H1 (cell line): ENCODE data around the gene XAB2. TPM values are rescaled to one million over a fixed set of nuclear protein-coding genes. Genes with fewer than 3 reads are reported as not detected.

ENCODE experiments used
- CTCF ChIA-PET: fragments of 300-600 bp; sonication (Branson Sonifier 250); formaldehyde crosslinking; loops from one replicate; lab custom pipeline; 2021; ENCODE audit not compliant: partially characterized antibody; lab: Charles Lee
- POLR2A ChIA-PET: fragments of 300-600 bp; sonication (Branson Sonifier 250); formaldehyde crosslinking; loops from one replicate; lab custom pipeline; 2021; ENCODE audit warnings: inconsistent platforms; ENCODE audit not compliant: partially characterized antibody; lab: Charles Lee
- DNase-seq, 2 experiments: peaks; one replicate each; pipeline versions ENCODE4 v3.0.0 to v3.0.0-alpha.2; 2010 to 2022; ENCODE audit warnings: low spot score in 2 of 2, low read depth in 1 of 2, mixed read lengths in 1 of 2
- FAIRE-seq: peaks from 2 replicates; lab custom pipeline; 2011; peaks lifted over from hg19 to GRCh38; lab: Jason Lieb, UNC
- H2AFZ ChIP-seq: 2 replicates; pipeline ENCODE4 v1.8.1; 2012; ENCODE audit warnings: low read length, inconsistent platforms
- H2AK5ac ChIP-seq: 2 replicates; pipeline ENCODE4 v1.6.1; 2013; ENCODE audit warnings: low read depth, low read length
- H2BK120ac ChIP-seq: replicated peaks from 2 replicates; pipeline ENCODE3; 2013; ENCODE audit warnings: low read depth, low read length, inconsistent platforms
- H2BK12ac ChIP-seq: 2 replicates; pipeline ENCODE4 v1.6.1; 2013; ENCODE audit warnings: low read depth, low read length
- H2BK15ac ChIP-seq: 2 replicates; pipeline ENCODE4 v1.6.1; 2013; ENCODE audit warnings: low read length
- H2BK20ac ChIP-seq: 2 replicates; pipeline ENCODE4 v1.6.1; 2013; ENCODE audit warnings: low read length
- H2BK5ac ChIP-seq: 2 replicates; pipeline ENCODE4 v1.6.1; 2013; ENCODE audit warnings: low read depth, low read length
- H3K14ac ChIP-seq: 2 replicates; pipeline ENCODE4 v1.6.1; 2013; ENCODE audit warnings: inconsistent platforms; ENCODE audit not compliant: insufficient read length
- H3K18ac ChIP-seq: 2 replicates; pipeline ENCODE4 v1.6.1; 2013; ENCODE audit warnings: low read length; ENCODE audit errors: extremely low read depth
- H3K23ac ChIP-seq: 2 replicates; pipeline ENCODE4 v1.6.1; 2013; ENCODE audit warnings: inconsistent platforms; ENCODE audit not compliant: insufficient read length
- H3K23me2 ChIP-seq: 2 replicates; pipeline ENCODE4 v1.6.1; 2013; ENCODE audit warnings: low read depth, low read length
- H3K27ac ChIP-seq: 2 replicates; pipeline ENCODE4 v1.6.1; 2011; ENCODE audit warnings: low read depth, low read length, inconsistent platforms
- H3K27me3 ChIP-seq, 4 experiments: replicated peaks in 1 of 4; 1 replicate in 1 of 4; 2 replicates in 3 of 4; pipeline versions ENCODE4 v1.6.1 to v1.8.1; 2011 to 2013; ENCODE audit warnings: low read length in 3 of 4, mild to moderate bottlenecking in 3 of 4, inconsistent platforms in 2 of 4, mixed read lengths in 2 of 4, moderate library complexity in 1 of 4; ENCODE audit not compliant: control insufficient read depth in 3 of 4, insufficient read depth in 3 of 4; ENCODE audit errors: extremely low read depth in 1 of 4
- H3K36me3 ChIP-seq, 4 experiments: 2 replicates each; pipeline versions ENCODE4 v1.6.1 to v1.8.1; 2011 to 2013; ENCODE audit warnings: mild to moderate bottlenecking in 4 of 4, low read length in 3 of 4, moderate library complexity in 2 of 4, control low read depth in 1 of 4, inconsistent platforms in 1 of 4; ENCODE audit not compliant: insufficient read depth in 4 of 4, control insufficient read depth in 2 of 4
- H3K4ac ChIP-seq: replicated peaks from 2 replicates; pipeline ENCODE3; 2013; ENCODE audit warnings: low read length, low read depth, mixed read lengths, inconsistent platforms; ENCODE audit not compliant: insufficient read length
- H3K4me1 ChIP-seq, 4 experiments: replicated peaks in 1 of 4; 1 replicate in 1 of 4; 2 replicates in 3 of 4; pipeline versions ENCODE4 v1.6.1 to v1.8.1; 2011 to 2013; ENCODE audit warnings: low read length in 3 of 4, inconsistent platforms in 2 of 4, mixed read lengths in 1 of 4; ENCODE audit not compliant: insufficient read depth in 4 of 4, control insufficient read depth in 3 of 4
- H3K4me2 ChIP-seq, 2 experiments: 2 replicates each; pipeline versions ENCODE4 v1.6.1 to v1.8.1; 2011 to 2013; ENCODE audit warnings: low read depth in 2 of 2, low read length in 2 of 2, control low read depth in 1 of 2, inconsistent platforms in 1 of 2, mild to moderate bottlenecking in 1 of 2; ENCODE audit not compliant: insufficient read depth in 1 of 2
- H3K4me3 ChIP-seq, 4 experiments: fragments of 200-600, 300-600 bp in 1 of 4; sonication (generic), shearing (Covaris generic), sonication (Bioruptor Twin) in 1 of 4; 2 replicates each; pipeline versions ENCODE4 v1.5.1 to v1.8.1; 2011 to 2016; ENCODE audit warnings: low read length in 4 of 4, low read depth in 3 of 4, control low read depth in 2 of 4, inconsistent platforms in 2 of 4, mild to moderate bottlenecking in 2 of 4, mixed read lengths in 1 of 4, moderate library complexity in 1 of 4; ENCODE audit not compliant: insufficient read depth in 2 of 4; ENCODE audit errors: extremely low read depth in 1 of 4
- H3K56ac ChIP-seq: replicated peaks from 2 replicates; pipeline ENCODE3; 2013; ENCODE audit warnings: low read depth, mild to moderate bottlenecking, mixed read lengths, low read length, inconsistent platforms; ENCODE audit not compliant: insufficient read length
- H3K79me1 ChIP-seq: 2 replicates; pipeline ENCODE4 v1.6.1; 2013; ENCODE audit warnings: low read depth, low read length, control low read depth
- H3K79me2 ChIP-seq, 2 experiments: 2 replicates each; pipeline versions ENCODE4 v1.6.1 to v1.8.1; 2012 to 2013; ENCODE audit warnings: low read length in 2 of 2, mild to moderate bottlenecking in 2 of 2, inconsistent platforms in 1 of 2; ENCODE audit not compliant: insufficient read depth in 2 of 2, control insufficient read depth in 1 of 2
- H3K9ac ChIP-seq, 4 experiments: replicated peaks in 1 of 4; 1 replicate in 1 of 4; 2 replicates in 3 of 4; pipeline versions ENCODE4 v1.6.1 to v1.8.1; 2011 to 2013; ENCODE audit warnings: low read depth in 3 of 4, low read length in 3 of 4, control low read depth in 2 of 4, mild to moderate bottlenecking in 2 of 4, moderate library complexity in 2 of 4, inconsistent platforms in 1 of 4; ENCODE audit errors: extremely low read depth in 1 of 4
- H3K9me3 ChIP-seq, 2 experiments: 2 replicates each; pipeline versions ENCODE4 v1.6.1 to v1.8.1; 2012 to 2013; ENCODE audit warnings: mild to moderate bottlenecking in 2 of 2, moderate library complexity in 2 of 2, control low read depth in 1 of 2, inconsistent platforms in 1 of 2, low read depth in 1 of 2, low read length in 1 of 2, mixed read lengths in 1 of 2; ENCODE audit not compliant: insufficient read depth in 2 of 2
- H4K20me1 ChIP-seq, 2 experiments: replicated peaks in 1 of 2; 2 replicates each; pipeline versions ENCODE3 to v1.8.1; 2011 to 2013; ENCODE audit warnings: inconsistent platforms in 2 of 2, low read length in 2 of 2, mild to moderate bottlenecking in 1 of 2; ENCODE audit not compliant: insufficient read depth in 2 of 2, control insufficient read depth in 1 of 2
- H4K5ac ChIP-seq: 2 replicates; pipeline ENCODE4 v1.6.1; 2013; ENCODE audit warnings: low read length, low read depth, mixed read lengths, inconsistent platforms; ENCODE audit not compliant: insufficient read length
- H4K8ac ChIP-seq: 2 replicates; pipeline ENCODE4 v1.8.0; 2013; ENCODE audit warnings: mild to moderate bottlenecking, moderate library complexity, low read length, inconsistent platforms; ENCODE audit not compliant: insufficient read depth; ENCODE audit errors: extremely low read depth
- H4K91ac ChIP-seq: replicated peaks from 2 replicates; pipeline ENCODE3; 2013; ENCODE audit warnings: low read length, mixed read lengths, inconsistent platforms; ENCODE audit not compliant: insufficient read length
- BCL11A ChIP-seq, 2 experiments: IDR thresholded peaks; one replicate each; pipeline ENCODE4 v1.6.1; 2011; ENCODE audit warnings: low read depth in 2 of 2, low read length in 2 of 2, mild to moderate bottlenecking in 2 of 2
- CBX8 ChIP-seq: fragments of 300-800, 300-1000 bp; sonication (generic); IDR thresholded peaks from 2 replicates; pipeline ENCODE4 v1.7.1; 2016; ENCODE audit warnings: low read depth, low read length, borderline replicate concordance
- E2F6 ChIP-seq: IDR thresholded peaks from 2 replicates; pipeline ENCODE4 v1.6.1; 2012; ENCODE audit warnings: inconsistent platforms
- EGR1 ChIP-seq: IDR thresholded peaks from 2 replicates; pipeline ENCODE4 v1.6.1; 2011; ENCODE audit warnings: low read depth, low read length, borderline replicate concordance
- KDM1A ChIP-seq: fragments of 200-600, 300-600 bp; sonication (generic); IDR thresholded peaks from 2 replicates; pipeline ENCODE4 v1.7.1; 2016; ENCODE audit warnings: mild to moderate bottlenecking, low read length, borderline replicate concordance
- MAX ChIP-seq: IDR thresholded peaks from 2 replicates; pipeline ENCODE4 v1.6.1; 2012; ENCODE audit warnings: inconsistent platforms
- SIX5 ChIP-seq: IDR thresholded peaks from 2 replicates; pipeline ENCODE4 v1.6.1; 2011; ENCODE audit warnings: mild to moderate bottlenecking, low read depth, low read length
- USF2 ChIP-seq: IDR thresholded peaks from 2 replicates; pipeline ENCODE4 v1.6.1; 2011; ENCODE audit warnings: low read length, improper control_type of control experiment
- WGBS, 2 experiments: shearing (Covaris generic) in 1 of 2; methylation state at CpG; one replicate each; pipeline versions ENCODE4 v1.1.6 to v1.1.7; 2013 to 2015; ENCODE audit warnings: low lambda C conversion rate in 2 of 2, mixed read lengths in 2 of 2, inconsistent platforms in 1 of 2, low coverage in 1 of 2, missing lambda C conversion rate in 1 of 2; ENCODE audit not compliant: insufficient replicate concordance in 2 of 2, insufficient coverage in 1 of 2, insufficient read length in 1 of 2; ENCODE audit errors: extremely low coverage in 1 of 2, missing lambda C conversion rate in 1 of 2; 5-methylcytosine and 5-hydroxymethylcytosine counted together
- polyA plus RNA-seq, 7 experiments: library from polyadenylated mRNA; depleted of rRNA in 3 of 7; stranded (reverse) in 5 of 7; unstranded in 2 of 7; fragments of >200 nt in 5 of 7; fragments of 200-250 nt in 2 of 7; gene quantifications; 1 replicate in 5 of 7; 2 replicates in 1 of 7; 4 replicates in 1 of 7; pipeline versions ENCODE4 v1.2.1 to v1.2.3, GENCODE V29; 2011 to 2013; ENCODE audit warnings: missing spikeins in 2 of 7, mixed read lengths in 2 of 7
- total RNA-seq: library from RNA; stranded (reverse); fragmentation: NEBNext Ultra II Directional; extraction: Animal tissue kit (Norgen Biotek cat#: 25700); gene quantifications from 2 replicates; pipeline ENCODE4 v1.2.1, GENCODE V29; 2021

The XAB2 gene
- total and polyA plus RNA-seq, 2 of the 8 experiments (the other 6 are each of a cell fraction or from before 2014, with no cell fraction given) = 48.2 to 49.4 TPM

- no peak overlapping the region for H4K91ac ChIP-seq
- H2BK15ac ChIP-seq = no peak overlapping the region
- TF ChIP-seq EGR1 = no peak
- TF ChIP-seq USF2 = no peak
- TF ChIP-seq SIX5 = no peak
- TF ChIP-seq BCL11A (IDR thresholded peaks at IDR 0.05; ENCODE audit: low read depth in 2 of 2, low read length in 2 of 2) = no peak
- TF ChIP-seq MAX = no peak
- TF ChIP-seq E2F6 = no peak
- TF ChIP-seq KDM1A = no peak
- no peak for TF ChIP-seq CBX8
These were observed 6.2 kb downstream of the XAB2 start for GRCh38 chr19:7622933-7623685.

More at GRCh38 chr19:7622933-7623685, 6.2 kb downstream of the XAB2 start:
- Histone ChIP-seq H3K4me1 (0 out of 7 replicates have a peak, but pooled peaks cover 0 to 1% (median 0%) of the 10 kb centered on the region in 4 experiments), H3K4me2 (no peak overlapping the region), H3K27me3 (no peaks in the 10 kb centered on the region), H3K79me1 (peaks cover 18% of the 10 kb centered on the region), H3K56ac (no peak overlapping the region), H3K4me3 (no peak overlapping the region), H2BK20ac (no peak overlapping the region), H4K20me1 (peaks cover 4 to 23% of the 10 kb centered on the region in 2 experiments), H2BK120ac (no peak overlapping the region), H3K4ac (no peak overlapping the region), H4K8ac (no peak overlapping the region), H3K9me3 (no peaks in the 10 kb centered on the region), H3K79me2 (peaks cover 1 to 20% of the 10 kb centered on the region in 2 experiments; a peak in 3 of 4 replicates), H2AK5ac (no peak overlapping the region), H2AFZ (no peak overlapping the region), H3K36me3 (peaks cover 8 to 43% (median 27%) of the 10 kb centered on the region in 4 experiments; a peak in 6 of 8 replicates), H2BK5ac (no peak overlapping the region), H3K18ac (no peak overlapping the region), H3K23me2 (no peaks in the 10 kb centered on the region), H3K9ac (no peak overlapping the region), H3K14ac (no peak overlapping the region), H3K27ac (no peak overlapping the region), H4K5ac (no peak overlapping the region), H3K23ac (no peak overlapping the region), H2BK12ac (no peak overlapping the region)
- FAIRE-seq = no peak
- ChIA-PET POLR2A (interaction anchor here (1.1 to 6.4 kb wide), 3 partner anchors 9 to 72 kb away, joined by 4 to 34 read pairs (median 5); partner anchors contain the start of gene PCP2), CTCF (interaction anchor here (1.1 to 1.3 kb wide), 4 partner anchors 9 to 58 kb away, joined by 3 to 6 read pairs (median 4); partner anchors contain the start of gene TRAPPC5)
- peak in 1 of 2 experiments; percentile 78 for DNase-seq
- 79% methylated on average over 14 of the region's 16 CpGs; no CpG with 5 or more reads in 1 of the 2 experiments for WGBS, 2 experiments
